ENCODE results near the gene CD46.

Gene CD46

DNA sequence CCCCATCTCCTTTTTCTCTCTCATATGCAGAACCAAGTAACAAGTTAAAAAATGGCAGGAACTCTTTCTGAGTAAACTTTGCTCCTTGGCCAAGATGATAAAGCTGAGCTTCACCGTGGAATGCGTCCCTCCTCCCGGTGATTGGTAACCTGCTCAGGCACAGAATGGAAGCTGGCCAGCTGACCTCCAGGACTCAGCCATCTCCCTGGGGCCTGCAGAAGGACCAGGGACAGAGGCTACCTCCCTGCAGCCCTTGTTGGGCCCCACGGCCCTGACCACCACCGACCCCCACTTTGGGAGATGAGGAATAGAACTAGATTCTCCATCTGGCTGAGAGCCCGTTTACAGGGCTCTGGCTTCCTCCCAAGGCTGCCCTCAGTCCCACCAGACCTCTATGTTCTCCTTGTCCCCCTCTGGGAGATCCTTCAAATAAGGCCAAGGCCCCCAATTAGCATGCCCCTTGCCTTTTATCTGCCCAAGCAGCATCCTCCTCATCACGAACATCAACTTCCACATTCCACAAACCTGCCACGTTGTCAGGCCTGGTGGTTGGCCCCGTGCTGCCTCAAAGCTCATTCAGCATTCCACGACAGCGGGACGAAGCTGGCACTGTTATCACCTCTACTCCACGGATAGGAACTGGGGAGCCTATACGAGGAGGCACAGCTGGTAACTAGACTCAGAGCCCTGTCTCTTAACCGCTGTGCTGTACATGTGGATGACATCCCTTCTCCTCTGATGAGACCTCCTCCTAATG, 84.9 kb downstream of the CD46 start:
- TF ChIP-seq, protein P1, sequence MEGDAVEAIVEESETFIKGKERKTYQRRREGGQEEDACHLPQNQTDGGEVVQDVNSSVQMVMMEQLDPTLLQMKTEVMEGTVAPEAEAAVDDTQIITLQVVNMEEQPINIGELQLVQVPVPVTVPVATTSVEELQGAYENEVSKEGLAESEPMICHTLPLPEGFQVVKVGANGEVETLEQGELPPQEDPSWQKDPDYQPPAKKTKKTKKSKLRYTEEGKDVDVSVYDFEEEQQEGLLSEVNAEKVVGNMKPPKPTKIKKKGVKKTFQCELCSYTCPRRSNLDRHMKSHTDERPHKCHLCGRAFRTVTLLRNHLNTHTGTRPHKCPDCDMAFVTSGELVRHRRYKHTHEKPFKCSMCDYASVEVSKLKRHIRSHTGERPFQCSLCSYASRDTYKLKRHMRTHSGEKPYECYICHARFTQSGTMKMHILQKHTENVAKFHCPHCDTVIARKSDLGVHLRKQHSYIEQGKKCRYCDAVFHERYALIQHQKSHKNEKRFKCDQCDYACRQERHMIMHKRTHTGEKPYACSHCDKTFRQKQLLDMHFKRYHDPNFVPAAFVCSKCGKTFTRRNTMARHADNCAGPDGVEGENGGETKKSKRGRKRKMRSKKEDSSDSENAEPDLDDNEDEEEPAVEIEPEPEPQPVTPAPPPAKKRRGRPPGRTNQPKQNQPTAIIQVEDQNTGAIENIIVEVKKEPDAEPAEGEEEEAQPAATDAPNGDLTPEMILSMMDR (IDR thresholded peaks at IDR 0.05; ENCODE audit: low read depth, low read length) = no peak
- DNase-seq (ENCODE audit: extremely low read depth, low read depth) = no peak

DNA sequence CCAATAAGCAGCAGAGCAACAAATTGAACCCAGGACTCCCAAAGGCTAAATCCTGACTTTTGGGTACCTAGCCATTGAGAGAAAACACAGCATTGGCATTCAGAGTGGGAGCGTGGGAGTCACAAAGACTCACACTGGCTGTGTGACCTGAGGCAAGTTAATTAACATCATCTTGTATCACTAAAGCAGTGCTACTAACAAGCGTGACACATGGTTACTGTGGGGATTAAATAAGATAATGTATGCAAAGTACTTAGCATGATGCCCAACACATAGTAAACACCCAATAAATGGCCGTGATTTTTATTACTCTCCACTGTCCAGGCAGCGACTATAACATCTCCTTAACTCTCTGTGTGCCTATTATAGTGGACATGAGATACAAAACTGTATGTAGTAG, 85.8 kb downstream of the CD46 start:
- TF ChIP-seq, protein P1 (IDR thresholded peaks at IDR 0.05; ENCODE audit: low read depth, low read length) = no peak

DNA sequence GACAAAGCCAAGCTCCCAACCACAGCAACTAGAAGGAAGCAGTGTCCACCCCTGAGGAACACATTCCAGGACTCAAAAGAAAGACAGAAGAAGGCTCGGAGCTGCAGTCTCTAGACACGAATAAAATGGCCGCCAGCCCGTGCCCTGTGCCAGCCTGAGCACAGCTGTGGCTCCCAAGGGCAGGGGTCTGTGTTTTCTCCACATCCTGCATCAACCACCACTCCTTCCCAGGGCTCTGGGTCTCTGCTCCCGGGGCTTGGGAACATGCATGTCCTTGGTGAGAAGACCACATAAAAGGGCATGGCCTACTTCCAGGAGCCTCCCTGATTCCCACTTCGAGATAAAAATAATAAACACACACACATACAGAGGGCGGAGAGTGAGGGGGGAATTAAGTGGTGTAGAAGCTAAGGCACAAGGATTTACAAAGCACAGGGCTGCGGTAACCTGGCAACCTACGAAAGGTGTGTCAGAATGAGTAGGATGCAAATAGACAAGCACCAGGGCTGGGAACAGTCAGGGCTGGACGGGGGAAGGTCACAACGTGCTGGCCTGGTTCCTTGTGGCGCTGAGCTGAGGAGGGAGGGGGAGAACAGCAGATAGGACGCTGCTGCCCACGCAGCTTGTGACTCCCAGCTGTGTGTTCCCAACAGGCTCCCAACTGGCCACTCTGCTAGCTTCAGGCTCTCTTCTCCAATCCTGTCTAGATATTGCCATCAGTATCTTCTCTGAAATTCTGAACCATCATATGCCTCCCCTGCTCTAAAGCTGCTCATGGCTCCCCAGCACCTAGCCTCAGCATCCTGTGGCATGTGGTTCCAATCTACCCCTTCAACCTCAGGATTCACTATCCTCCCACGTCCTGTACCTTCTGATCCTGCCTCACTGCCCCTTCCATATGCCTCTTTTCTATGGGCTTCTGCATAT, 86.6 kb downstream of the CD46 start:
- TF ChIP-seq, protein P1 (IDR thresholded peaks at IDR 0.05; ENCODE audit: low read depth, low read length) = no peak
- DNase-seq (ENCODE audit: extremely low read depth, low read depth) = no peak

More for the DNA sequence above, 85.8 kb downstream of the CD46 start:
- DNase-seq (ENCODE audit: extremely low read depth, low read depth) = no peak

DNA sequence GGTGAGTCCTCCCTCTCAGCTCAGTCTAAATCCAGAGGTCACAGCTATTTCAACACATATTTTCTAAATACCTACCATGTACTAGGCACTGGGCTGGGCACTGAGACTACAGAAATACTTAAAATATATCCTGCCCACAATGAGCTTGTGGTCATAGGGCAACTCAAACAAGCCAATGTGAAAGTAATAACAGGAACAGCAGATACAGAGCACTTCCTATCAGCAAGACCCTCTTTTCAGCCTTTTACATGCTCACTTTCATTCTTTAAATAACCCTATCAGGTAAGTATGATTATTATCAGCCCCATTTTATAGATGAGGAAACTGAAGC, 87.2 kb downstream of the CD46 start:
- no peak for DNase-seq (ENCODE audit: extremely low read depth, low read depth)
- TF ChIP-seq, protein P1 (IDR thresholded peaks at IDR 0.05; ENCODE audit: low read depth, low read length) = no peak

DNA sequence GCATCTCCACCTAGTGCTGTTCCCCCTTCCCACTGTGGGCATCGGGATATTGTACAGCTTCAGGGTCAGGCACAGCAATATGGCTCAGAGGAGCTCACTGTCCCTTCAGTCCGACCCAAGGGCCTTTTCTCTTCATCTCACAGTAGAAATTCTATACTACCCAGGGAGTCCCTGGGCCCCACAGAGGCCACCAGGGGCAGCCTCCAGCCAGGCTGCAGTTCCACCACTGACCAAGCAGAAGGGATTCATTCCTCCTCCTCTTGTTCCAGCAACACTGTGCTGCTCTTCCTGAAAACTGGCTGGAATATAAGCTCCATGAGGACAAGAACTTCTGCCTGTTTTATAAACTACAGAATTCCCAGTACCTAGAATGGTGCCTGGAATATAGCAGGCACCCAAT, 88.5 kb downstream of the CD46 start:
- TF ChIP-seq, protein P1 (IDR thresholded peaks at IDR 0.05; ENCODE audit: low read depth, low read length) = no peak

DNA sequence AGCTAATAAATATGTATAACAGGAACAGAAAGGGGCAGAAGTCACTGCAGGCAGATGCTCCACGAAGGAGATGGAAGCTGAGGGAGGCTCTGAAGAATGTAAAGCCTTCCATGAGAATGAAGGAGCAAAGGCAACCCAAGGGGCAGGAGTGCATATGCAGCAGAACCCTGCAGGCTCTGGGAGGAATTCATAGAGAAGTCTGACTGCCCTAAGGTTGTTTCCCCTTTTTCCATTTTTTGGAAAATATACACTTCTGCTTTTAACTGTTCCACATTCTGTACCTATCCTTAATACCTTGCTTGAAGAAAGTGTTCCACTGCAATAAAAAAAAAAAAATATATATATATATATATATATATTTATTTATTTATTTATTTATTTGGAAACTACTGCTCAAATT, 89.4 kb downstream of the CD46 start:
- TF ChIP-seq, protein P1 (IDR thresholded peaks at IDR 0.05; ENCODE audit: low read depth, low read length) = no peak
- no peak for DNase-seq (ENCODE audit: extremely low read depth, low read depth)

More for the DNA sequence above, 88.5 kb downstream of the CD46 start:
- no peak for DNase-seq (ENCODE audit: extremely low read depth, low read depth)

DNA sequence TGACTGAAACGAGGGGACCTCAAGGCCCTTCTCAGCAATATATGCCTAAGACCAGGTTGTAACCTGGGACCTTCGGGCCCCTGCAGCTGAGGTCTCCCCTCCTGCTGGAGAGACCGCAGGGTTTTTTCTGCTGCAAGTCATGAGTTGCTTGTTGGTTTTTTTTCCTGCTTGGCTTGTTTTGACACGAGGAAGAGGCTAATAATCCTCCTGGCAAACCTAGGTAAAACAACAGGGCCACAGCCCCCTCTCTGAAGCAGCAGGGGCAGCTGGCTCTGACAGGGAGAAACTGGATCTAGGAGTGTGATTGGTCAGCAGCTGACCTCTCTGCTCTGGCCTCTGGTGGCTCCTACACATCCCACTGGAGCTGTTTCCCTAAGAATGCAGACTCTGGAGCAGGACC, 90.0 kb downstream of the CD46 start:
- no peak for DNase-seq (ENCODE audit: extremely low read depth, low read depth)
- TF ChIP-seq, protein P1 (IDR thresholded peaks at IDR 0.05; ENCODE audit: low read depth, low read length) = no peak

Measured in AG09319 (cell line).